IPS DF 19.7 (cell line): ENCODE results near the gene RECK.
A peak's percentile ranks its signal among the peaks of the same experiment; 100 is the strongest.
"Not testable (repeated sequence)": the region's sequence is repeated elsewhere in the genome, so short reads cannot be mapped to it uniquely, and the experiment has no call there.

Experiments
- DNase-seq: peaks from one replicate; pipeline ENCODE4 v3.0.0-alpha.2; 2013; ENCODE audit warnings: low read depth, low spot score

The RECK gene

DNA sequence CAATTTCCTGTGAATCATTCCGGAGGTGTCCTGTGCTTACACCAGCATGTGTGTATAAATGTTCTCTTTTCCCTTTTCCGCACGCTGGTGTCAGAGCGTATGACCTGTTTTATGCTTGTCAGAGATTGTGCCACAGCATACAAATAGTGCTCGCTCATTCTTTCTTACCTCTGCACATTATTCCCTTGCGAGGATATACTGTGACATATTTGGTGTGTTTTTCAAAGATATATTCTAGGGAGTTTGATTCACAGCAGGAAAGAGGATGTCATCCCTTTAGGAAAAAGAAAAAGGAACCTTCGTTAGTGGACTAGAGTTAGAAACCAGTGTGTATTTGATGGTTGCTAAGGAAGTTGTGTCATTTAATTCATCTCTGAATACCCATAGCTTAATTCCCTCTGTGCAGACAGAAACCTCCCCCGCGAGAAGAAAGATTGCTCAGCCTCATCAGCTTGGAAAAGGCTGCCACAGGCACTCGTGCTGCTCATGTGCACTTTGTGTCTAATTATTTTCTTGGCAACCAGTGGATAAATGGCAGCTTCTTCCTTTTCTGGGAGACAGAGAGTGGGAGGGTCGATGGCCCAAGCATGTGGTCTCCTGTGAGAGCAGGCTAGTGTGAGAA lies 117.7 kb downstream of the RECK start:
- no peak for DNase-seq

DNA sequence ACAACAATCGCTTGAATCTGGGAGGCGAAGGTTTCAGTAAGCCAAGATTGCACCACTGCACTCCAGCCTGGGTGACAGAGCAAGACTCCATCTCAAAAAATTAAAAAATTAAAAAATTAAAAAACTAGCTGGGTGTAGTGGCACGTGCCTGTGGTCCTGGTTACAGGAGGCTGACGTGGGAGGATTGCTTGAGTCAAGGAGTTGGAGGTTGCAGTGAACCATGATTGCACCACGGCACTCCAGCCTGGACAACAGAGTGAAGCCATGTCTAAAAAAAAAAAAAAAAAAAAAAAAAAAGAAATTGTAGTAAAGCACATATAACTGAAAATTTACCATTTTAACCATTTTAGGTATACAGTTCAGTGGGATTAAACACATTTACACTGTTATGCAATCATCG lies 119.4 kb downstream of the RECK start:
- DNase-seq: no peak

DNA sequence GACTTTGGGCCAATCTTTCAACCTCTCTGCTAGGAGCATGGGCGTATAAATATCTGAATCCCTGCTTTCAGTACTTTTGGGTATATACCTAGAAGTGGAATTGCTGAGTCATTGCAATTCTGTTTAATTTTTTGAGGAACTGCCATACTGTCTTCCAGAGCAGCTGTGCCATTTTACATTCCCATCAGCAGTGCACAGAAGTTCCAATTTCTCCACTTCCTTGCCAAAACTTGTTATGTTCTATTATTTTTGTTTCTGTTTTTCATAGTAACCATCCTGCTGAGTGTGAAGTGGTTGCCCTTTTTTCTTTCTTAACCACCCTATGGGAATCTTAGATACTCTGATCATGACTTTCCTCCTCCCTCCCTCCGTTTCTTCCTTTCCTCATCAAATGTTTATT lies 121.4 kb downstream of the RECK start:
- no peak for DNase-seq

DNA sequence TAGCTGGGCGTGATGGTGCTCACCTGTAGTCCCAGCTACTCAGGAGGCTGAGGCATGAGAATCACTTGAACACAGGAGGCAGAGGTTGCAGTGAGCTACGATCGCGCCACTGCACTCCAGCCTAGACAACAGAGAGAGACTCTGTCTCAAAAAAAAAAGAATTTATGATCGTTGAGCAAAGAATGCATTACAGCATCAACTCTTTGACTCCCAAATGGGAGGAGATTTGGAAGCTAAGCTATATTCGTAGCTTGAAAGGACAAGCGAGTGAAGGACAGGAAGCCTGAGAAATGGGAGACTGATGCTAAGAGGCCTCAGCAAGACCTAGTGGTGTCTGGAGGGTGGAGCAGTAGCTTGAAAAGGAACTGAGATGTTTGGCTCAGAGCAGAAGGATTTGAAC lies 122.2 kb downstream of the RECK start:
- DNase-seq: no peak

DNA sequence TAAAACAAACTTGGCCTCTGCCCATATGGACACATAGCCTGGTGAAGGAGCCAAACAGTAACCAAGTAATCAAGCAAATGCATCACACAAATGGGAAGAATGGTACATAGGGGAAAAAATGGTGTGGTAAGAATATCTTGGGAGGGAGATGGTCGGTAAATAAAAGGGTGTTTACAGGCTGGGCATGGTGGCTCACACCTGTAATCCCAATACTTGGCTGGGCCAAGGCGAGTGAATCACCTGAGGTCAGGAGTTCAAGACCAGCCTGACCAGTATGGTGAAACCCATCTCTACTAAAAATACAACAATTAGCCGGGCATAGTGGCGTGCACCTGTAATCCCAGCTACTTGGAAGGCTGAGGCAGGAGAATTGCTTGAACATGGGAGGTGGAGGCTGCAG lies 122.8 kb downstream of the RECK start:
- not testable (repeated sequence) for DNase-seq

DNA sequence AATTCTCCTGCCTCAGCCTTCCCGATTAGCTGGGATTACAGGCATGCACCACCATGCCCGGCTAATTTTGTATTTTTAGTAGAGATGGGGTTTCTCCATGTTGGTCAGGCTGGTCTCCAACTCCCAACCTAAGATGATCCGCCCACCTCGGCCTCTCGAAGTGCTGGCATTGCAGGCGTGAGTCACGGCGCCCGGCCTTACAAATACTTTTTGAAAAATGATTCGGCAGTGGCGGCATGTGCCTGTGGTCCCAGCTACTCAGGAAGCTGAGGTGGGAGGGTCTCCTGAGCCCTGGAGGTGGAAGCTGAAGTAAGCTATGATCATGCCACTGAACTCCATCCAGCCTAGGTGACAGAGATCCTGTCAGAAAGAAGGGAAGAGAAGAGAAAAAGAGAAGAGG lies 123.4 kb downstream of the RECK start:
- not testable (repeated sequence) for DNase-seq

DNA sequence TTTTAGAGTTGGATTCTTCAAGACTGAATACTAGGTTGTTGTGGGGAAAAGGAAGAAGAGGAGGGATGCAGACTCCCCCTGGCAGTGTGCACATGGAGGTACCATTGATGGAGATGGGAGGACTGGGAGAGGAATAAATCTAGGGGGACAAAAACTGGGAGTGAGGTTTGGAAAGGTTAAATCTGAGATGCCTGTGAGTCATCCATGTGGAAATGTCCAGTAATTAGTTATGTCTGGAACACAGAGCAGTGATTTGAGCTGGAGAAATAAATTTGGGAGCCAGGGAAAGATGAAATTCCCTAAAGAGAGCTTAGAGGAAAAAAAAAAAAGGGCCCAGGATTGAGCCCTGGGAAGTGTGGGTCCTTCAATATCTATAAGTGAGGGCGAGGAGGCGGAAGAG lies 124.5 kb downstream of the RECK start:
- DNase-seq: no peak

DNA sequence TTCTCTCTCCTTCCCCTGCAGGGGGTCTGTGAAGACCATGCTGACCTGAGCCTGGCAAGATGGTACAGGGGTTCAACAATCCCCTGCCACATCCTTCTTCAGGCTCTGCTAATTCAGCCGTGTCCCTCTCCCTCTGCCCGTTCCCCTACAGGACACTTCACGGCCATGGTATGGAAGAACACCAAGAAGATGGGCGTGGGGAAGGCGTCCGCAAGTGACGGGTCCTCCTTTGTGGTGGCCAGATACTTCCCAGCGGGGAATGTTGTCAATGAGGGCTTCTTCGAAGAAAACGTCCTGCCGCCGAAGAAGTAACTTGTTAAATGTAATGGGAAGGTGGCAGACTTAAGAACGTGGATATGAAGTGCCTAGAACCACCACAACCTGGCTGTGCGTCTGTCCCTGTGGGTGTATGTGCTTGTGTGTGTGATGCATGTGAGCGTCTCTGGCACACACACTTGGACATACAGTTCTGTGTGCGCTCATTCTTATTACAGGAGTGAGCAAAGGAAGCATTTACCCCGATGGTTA lies 125.6 kb downstream of the RECK start:
- no peak for DNase-seq

DNA sequence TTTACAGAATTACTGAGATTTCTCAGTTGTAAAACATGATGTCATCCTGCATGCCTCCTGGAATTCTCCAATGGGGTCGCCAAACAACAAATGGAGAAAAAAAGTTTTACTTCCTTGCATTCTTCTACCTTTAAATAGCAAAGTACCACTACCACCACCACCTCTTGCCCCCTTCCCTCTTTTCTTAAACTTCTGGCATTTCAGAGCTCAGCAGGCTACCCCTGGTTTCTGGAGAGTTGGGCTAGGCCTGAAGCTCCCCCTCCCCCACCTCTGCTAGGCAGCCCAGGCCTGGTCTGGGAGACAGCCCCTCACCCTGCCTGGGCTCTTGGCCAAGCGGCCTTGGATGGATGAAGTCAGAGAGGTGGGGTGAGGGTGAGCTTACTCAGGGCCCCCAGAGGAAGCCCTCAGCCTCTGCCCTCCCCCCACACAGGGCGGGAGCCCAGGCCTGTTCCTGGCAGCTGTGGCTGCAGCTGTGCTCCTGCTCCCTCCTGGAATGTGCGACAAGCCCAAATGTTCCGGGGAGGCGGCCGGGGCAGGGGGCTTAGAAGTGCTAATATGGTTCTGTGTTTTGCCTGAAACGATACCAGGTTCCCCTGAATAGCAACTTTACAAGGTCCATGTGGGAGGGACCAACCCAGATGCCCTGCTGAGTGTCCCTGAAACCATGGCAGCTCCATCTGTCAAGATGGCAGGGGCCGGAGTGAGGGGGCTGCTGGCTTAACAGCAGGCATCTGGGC lies 126.5 kb downstream of the RECK start:
- DNase-seq: peak; percentile 92

DNA sequence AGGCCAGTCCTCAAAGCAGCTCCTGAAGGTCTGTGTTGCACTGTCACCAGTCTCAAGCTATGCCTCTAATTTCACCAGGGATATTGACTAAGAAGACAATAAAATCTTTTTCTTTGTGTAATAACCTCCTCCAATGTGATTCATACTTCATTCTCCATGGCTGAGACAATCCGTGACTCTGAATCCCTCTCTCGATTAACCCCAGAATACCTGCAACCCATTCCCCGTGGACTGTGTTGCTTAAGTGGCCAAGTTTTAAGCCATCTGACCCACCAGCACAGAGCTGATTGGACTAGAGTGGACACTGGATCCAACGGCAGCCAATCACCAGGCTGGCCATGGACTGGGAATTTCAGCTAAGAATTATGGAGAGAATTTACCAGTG lies 127.1 kb downstream of the RECK start:
- DNase-seq: no peak

DNA sequence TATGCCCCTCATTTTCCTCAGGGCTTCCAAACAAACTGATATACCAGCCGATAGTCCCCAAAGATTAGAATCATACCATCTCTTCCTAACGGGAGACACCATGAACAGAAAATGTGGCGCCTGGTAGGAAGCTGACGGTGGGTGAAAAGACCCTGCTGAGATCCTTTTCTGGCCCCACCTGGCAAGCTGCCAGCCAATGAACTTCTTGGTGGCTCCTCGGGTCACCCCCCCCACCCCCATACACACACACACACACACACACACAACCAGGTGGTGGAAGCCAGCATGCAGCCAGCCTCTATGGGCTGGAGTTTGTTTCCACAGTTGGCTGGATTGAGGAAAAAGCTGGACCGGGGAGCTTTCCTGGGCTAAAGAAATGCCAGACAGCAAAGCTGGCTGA lies 127.7 kb downstream of the RECK start:
- no peak for DNase-seq

DNA sequence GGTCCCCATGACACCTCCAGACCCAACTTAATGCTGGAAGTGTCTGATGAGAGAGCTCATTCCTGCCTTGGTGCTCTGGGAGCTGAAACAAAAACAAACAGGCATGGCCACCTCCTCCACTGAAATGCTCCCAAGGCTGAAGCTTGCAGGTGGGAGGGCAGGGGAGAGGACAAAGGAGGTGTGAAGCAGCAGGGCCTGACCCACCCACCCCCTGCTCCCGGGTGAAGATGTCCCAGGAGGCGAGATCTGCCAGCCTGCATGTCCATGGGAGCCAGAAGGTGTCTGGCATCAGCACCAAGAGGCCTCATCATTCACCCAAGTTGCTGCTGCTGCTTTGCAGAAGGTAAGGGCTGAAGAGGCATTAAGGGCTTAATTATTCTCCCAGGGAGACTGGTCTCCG lies 128.3 kb downstream of the RECK start:
- DNase-seq: no peak

DNA sequence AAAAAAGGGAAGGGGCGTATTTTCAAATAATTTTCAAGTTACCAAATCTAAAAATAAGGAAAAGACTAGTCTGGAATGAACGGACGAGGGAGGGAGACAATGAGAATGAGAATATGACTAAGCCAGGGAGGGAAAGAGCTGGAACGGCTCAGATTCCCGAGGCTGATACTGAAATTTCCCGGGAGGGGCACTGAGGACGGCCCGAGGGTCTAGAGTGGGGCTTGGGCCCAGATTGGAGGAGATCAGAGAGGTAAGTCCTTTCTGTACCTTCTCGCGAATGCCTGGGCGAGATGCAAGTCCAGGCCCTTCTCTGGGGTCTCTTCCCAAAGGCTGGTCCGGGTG lies 129.1 kb downstream of the RECK start:
- DNase-seq: no peak

DNA sequence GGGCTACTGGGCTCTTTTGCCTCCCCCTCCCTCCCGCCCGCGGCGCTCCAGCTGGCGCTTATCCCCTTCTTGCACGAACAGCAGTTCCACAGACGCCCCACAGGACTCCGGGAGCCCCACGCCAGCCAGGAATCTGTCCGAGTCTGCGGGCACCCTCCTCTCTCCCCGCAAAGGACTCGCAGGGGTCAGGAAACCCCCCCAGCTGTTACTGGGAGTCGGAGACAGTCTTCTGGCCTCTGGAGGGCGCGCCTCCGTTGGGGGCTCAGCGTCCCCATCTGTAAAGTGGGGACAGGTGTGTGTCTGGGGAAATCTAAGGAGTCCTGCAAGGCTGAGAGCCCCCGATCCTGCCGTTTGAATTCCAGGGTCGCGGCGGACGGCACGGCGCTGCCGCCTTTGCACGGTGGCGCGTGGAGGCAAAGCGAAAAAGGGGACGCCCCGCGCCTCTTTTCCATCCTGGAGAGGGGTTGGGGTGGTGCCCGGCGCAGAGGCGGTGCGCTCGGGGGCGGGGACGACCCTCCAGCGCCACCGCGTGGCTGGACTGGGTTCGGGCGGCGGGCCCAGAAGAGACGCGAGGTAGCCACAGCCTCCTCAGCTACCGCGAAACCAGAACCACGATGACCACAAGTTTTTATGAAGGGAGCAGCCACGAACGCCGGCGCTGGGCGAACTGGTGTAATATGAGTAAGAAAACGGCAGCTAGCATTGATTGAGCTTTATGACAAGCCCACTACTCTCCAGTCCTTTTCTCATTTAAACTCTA lies 129.6 kb downstream of the RECK start:
- DNase-seq: no peak

DNA sequence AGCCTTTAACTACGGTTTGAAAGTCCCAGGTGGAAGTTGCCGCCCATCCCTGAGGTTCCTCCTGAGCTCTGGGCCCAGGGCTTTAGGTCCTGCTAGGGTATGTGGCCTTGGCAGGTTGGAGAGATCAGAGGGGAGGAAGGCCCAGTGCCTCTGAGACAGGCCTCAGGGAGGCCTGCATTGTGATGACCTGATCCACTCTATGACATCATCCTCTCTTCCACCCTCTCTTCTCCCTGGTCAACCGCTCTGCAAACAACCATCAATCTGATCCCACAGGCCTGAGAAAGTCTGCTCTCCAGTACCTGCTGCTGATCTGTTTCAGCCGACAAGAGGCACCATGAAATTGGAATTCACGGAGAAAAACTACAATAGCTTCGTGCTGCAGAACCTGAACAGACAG lies 132.5 kb downstream of the RECK start, which contains the start of gene CCIN:
CCIN (plus strand) TSS at position 223 of the 400 bp plus-strand sequence; CDS start at position 338, 115 bp downstream.
- DNase-seq: no peak

DNA sequence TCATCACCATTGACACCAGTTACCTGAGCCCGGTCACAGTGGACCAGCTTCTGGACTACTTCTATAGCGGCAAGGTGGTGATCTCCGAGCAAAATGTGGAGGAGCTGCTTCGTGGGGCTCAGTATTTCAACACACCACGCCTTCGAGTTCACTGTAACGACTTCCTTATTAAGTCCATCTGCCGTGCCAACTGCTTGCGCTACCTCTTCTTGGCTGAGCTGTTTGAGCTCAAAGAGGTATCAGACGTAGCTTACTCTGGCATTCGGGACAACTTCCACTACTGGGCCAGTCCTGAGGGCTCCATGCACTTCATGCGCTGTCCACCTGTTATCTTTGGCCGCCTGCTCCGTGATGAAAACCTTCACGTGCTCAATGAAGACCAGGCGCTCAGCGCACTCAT lies 133.0 kb downstream of the RECK start:
- no peak for DNase-seq

DNA sequence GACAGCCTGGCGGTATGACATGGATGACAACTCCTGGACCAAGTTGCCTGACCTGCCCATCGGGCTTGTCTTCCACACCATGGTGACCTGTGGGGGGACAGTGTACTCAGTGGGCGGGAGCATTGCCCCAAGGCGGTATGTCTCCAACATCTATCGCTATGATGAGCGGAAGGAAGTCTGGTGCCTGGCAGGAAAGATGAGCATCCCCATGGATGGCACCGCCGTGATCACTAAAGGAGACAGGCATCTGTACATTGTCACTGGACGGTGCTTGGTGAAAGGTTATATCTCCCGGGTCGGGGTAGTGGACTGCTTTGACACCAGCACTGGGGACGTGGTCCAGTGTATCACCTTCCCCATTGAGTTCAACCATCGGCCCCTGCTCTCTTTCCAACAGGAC lies 133.8 kb downstream of the RECK start:
- DNase-seq: no peak

DNA sequence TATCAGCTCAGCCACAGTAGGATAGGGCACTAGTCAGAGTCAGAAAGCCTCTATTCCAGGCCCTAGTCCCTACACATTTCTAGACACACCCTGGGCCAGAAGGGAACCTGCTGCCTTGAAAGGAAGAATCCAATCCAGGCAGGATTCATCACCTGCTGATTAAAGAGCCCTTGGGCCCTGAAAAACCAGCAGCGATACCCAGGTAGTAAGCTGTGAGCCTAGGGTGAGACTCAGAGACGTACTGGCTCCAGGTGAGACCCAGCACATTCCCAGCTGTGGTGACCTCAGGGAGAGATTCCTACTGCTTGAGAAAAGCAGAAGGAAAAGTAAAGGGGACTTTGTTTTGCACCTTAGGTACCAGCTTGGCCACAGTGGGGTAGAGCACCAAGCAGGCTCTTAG lies 137.1 kb downstream of the RECK start:
- DNase-seq: no peak
